ENCODE measurements around the gene GADD45A.

DNA sequence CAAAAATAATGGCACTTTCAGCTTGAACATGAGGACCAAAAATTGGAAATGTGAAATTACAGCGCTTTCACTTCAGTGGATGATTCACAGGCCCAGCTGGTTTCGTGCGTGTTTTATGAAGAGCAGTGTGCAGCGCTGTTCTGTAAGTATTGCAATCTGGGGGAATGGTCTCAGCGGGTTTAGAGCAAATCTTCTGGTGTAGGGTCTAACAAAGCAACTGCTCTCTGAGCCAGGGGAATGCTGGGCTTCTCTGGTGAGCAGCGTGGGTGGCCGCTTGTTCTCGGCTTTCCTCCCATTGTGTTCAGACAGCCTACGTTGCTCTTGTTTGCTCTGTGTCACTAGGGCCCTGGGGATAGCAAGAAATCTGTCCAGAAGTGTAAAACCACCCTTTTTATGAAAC is 42.4 kb upstream of the GADD45A start:
- TF ChIP-seq, protein P1, sequence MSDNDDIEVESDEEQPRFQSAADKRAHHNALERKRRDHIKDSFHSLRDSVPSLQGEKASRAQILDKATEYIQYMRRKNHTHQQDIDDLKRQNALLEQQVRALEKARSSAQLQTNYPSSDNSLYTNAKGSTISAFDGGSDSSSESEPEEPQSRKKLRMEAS (CRISPR knock-in tag; IDR thresholded peaks at IDR 0.05): no peak
- no peak for TF ChIP-seq CBFB (CRISPR knock-in tag; IDR thresholded peaks at IDR 0.05; ENCODE audit: low read depth)
- TF ChIP-seq CREB1 (CRISPR knock-in tag; IDR thresholded peaks at IDR 0.05): no peak
- TF ChIP-seq, protein P2, sequence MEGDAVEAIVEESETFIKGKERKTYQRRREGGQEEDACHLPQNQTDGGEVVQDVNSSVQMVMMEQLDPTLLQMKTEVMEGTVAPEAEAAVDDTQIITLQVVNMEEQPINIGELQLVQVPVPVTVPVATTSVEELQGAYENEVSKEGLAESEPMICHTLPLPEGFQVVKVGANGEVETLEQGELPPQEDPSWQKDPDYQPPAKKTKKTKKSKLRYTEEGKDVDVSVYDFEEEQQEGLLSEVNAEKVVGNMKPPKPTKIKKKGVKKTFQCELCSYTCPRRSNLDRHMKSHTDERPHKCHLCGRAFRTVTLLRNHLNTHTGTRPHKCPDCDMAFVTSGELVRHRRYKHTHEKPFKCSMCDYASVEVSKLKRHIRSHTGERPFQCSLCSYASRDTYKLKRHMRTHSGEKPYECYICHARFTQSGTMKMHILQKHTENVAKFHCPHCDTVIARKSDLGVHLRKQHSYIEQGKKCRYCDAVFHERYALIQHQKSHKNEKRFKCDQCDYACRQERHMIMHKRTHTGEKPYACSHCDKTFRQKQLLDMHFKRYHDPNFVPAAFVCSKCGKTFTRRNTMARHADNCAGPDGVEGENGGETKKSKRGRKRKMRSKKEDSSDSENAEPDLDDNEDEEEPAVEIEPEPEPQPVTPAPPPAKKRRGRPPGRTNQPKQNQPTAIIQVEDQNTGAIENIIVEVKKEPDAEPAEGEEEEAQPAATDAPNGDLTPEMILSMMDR (IDR thresholded peaks at IDR 0.05): no peak
- TF ChIP-seq, protein P3, sequence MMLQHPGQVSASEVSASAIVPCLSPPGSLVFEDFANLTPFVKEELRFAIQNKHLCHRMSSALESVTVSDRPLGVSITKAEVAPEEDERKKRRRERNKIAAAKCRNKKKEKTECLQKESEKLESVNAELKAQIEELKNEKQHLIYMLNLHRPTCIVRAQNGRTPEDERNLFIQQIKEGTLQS (CRISPR knock-in tag; conservative IDR thresholded peaks at IDR 0.05): no peak
- no peak for TF ChIP-seq FOXK1 (CRISPR knock-in tag; IDR thresholded peaks at IDR 0.05)
- TF ChIP-seq NR2C2 (CRISPR knock-in tag; IDR thresholded peaks at IDR 0.05): no peak

Data from WTC11 (cell line).